CD4-positive, alpha-beta T cell (primary cell): ENCODE measurements around the gene CEP57L1. TPM values are rescaled to one million over a fixed set of nuclear protein-coding genes. Genes with fewer than 3 reads are reported as not detected.
"Not testable (repeated sequence)": the region's sequence is repeated elsewhere in the genome, so short reads cannot be mapped to it uniquely, and the experiment has no call there.

Experiments used
- ATAC-seq: fragments of 200-7000 bp; cut with Tn5 transposase; one replicate; pipeline ENCODE4 v1.10.0; 2022; ENCODE audit warnings: mild to moderate bottlenecking; ENCODE audit not compliant: poor library complexity
- CTCF ChIA-PET: fragments of 350-600 bp; sonication (Branson Sonifier 250); formaldehyde crosslinking; loops from one replicate; lab custom pipeline; 2021; ENCODE audit warnings: antibody characterized with exemption, inconsistent platforms; lab: Charles Lee
- POLR2A ChIA-PET: fragments of 350-600 bp; sonication (Branson Sonifier 250); formaldehyde crosslinking; loops from one replicate; lab custom pipeline; 2021; ENCODE audit warnings: antibody characterized with exemption, inconsistent platforms; lab: Charles Lee
- DNase-seq, 14 experiments: peaks; one replicate each; pipeline ENCODE4 v3.0.0-alpha.2; 2013 to 2020; ENCODE audit warnings: mixed read lengths in 2 of 14
- H3K27ac ChIP-seq, 2 donors: one replicate each; pipeline versions ENCODE4 v1.5.1 to v1.7.0; 2013; ENCODE audit warnings: low read length in 2 of 2, low read depth in 1 of 2, mild to moderate bottlenecking in 1 of 2
- H3K27me3 ChIP-seq, 2 experiments: 1 replicate in 1 of 2; 2 replicates in 1 of 2; pipeline versions ENCODE4 v1.6.1 to v1.7.0; 2013; ENCODE audit warnings: low read length in 2 of 2, control low read depth in 1 of 2, mild to moderate bottlenecking in 1 of 2, moderate library complexity in 1 of 2; ENCODE audit not compliant: insufficient read depth in 2 of 2, control insufficient read depth in 1 of 2
- H3K36me3 ChIP-seq: one replicate; pipeline ENCODE4 v1.6.1; 2013; ENCODE audit warnings: low read length, control low read depth; ENCODE audit not compliant: insufficient read depth
- H3K4me1 ChIP-seq: one replicate; pipeline ENCODE4 v1.6.1; 2013; ENCODE audit warnings: low read length, control low read depth; ENCODE audit not compliant: insufficient read depth
- H3K4me3 ChIP-seq: one replicate; pipeline ENCODE4 v1.5.1; 2013; ENCODE audit warnings: mild to moderate bottlenecking, low read length, moderate library complexity
- H3K9me3 ChIP-seq, 2 experiments: 1 replicate in 1 of 2; 2 replicates in 1 of 2; pipeline versions ENCODE4 v1.6.1 to v1.7.0; 2013; ENCODE audit warnings: low read length in 2 of 2, mild to moderate bottlenecking in 2 of 2, control low read depth in 1 of 2, moderate library complexity in 1 of 2; ENCODE audit not compliant: control insufficient read depth in 1 of 2, insufficient read depth in 1 of 2
- H3K27ac Mint-ChIP-seq: one replicate; pipeline ENCODE4 v1.8.0; 2020; ENCODE audit warnings: mixed read lengths
- H3K27me3 Mint-ChIP-seq: one replicate; pipeline ENCODE4 v1.8.0; 2021; ENCODE audit warnings: mixed read lengths
- H3K36me3 Mint-ChIP-seq: one replicate; pipeline ENCODE4 v1.8.0; 2021; ENCODE audit warnings: low read depth, mixed read lengths
- H3K4me1 Mint-ChIP-seq: one replicate; pipeline ENCODE4 v1.8.0; 2021; ENCODE audit warnings: low read depth, mixed read lengths
- H3K4me3 Mint-ChIP-seq: one replicate; pipeline ENCODE4 v1.8.0; 2020; ENCODE audit warnings: mild to moderate bottlenecking, mixed read lengths
- H3K9me3 Mint-ChIP-seq: one replicate; pipeline ENCODE4 v1.8.0; 2020; ENCODE audit warnings: mixed read lengths
- intact Hi-C, 2 experiments: fragments of 100-400 bp; cut with DNase I in 1 of 2; cut with micrococcal nuclease in 1 of 2; formaldehyde crosslinking; loops; one replicate each; pipeline versions ENCODE4 v1.15.1 to v1.9.0; 2023 to 2025; cut with DNase I, micrococcal nuclease
- total RNA-seq, 174 experiments: library from RNA in 2 of 174; stranded (reverse) in 2 of 174; gene quantifications; one replicate each; pipeline ENCODE4 v1.2.3 and lab custom pipeline; 2021 to 2026
- TF ChIP-seq, protein P1 (sequence below): fragments of 200-600 bp; IDR thresholded peaks from one replicate; pipeline ENCODE4 v1.8.0; 2022; ENCODE audit warnings: antibody characterized with exemption, mild to moderate bottlenecking

The CEP57L1 gene
- total RNA-seq, 2 experiments from 2014 or later, result 3.8 to 4.8 TPM

DNA sequence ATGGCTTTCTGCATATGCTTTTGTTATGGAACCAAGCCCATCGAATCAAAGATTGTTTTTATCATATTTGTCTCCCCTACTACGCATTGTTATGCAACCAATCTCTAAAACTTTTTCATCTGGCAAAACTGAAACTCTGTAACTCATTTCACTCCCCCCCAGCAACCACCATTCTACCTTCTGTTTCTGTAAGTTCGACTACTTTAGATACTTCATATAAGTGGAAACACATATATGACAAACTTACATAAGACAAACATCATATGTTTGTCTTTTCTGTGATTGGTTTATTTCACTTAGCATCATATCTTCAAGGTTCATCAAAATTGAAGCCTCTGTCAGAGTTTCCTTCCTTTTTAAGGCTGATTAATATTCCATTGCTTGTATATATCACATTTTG, 34.8 kb downstream of the CEP57L1 start:
- H3K4me3 Mint-ChIP-seq, result no peak overlapping the region
- no peak for DNase-seq
- no peaks in the 10 kb centered on the region for H3K9me3 Mint-ChIP-seq
- H3K36me3 ChIP-seq, result no peaks in the 10 kb centered on the region
- H3K27me3 Mint-ChIP-seq, result no peaks in the 10 kb centered on the region
- CTCF ChIA-PET, result no interaction called here
- H3K27me3 ChIP-seq, result no peaks in the 10 kb centered on the region
- no peaks in the 10 kb centered on the region for H3K4me1 ChIP-seq
- no peak overlapping the region for H3K27ac Mint-ChIP-seq
- no peaks in the 10 kb centered on the region for H3K9me3 ChIP-seq
- TF ChIP-seq, protein P1, sequence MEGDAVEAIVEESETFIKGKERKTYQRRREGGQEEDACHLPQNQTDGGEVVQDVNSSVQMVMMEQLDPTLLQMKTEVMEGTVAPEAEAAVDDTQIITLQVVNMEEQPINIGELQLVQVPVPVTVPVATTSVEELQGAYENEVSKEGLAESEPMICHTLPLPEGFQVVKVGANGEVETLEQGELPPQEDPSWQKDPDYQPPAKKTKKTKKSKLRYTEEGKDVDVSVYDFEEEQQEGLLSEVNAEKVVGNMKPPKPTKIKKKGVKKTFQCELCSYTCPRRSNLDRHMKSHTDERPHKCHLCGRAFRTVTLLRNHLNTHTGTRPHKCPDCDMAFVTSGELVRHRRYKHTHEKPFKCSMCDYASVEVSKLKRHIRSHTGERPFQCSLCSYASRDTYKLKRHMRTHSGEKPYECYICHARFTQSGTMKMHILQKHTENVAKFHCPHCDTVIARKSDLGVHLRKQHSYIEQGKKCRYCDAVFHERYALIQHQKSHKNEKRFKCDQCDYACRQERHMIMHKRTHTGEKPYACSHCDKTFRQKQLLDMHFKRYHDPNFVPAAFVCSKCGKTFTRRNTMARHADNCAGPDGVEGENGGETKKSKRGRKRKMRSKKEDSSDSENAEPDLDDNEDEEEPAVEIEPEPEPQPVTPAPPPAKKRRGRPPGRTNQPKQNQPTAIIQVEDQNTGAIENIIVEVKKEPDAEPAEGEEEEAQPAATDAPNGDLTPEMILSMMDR, result no peak
- H3K4me1 Mint-ChIP-seq, result no peaks in the 10 kb centered on the region
- no peak overlapping the region for H3K4me3 ChIP-seq
- POLR2A ChIA-PET, result no interaction called here
- H3K27ac ChIP-seq, result no peak overlapping the region
- no peak for ATAC-seq
- H3K36me3 Mint-ChIP-seq, result peaks cover 4% of the 10 kb centered on the region
- intact Hi-C loops, result loop anchor here in 1 of 2 experiments (10.0 kb wide), 1 partner anchor 1145 kb away; no protein-coding TSS in a partner anchor

DNA sequence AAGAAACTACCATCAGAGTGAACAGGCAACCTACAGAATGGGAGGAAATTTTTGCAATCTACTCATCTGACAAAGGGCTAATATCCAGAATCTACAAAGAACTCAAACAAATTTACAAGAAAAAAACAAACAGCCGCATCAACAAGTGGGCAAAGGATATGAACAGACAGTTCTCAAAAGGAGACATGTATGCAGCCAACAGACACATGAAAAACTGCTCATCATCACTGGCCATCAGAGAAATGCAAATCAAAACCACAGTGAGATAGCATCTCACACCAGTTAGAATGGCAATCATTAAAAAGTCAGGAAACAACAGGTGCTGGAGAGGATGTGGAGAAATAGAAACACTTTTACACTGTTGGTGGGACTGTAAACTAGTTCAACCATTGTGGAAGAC, 40.3 kb downstream of the CEP57L1 start:
- H3K27ac ChIP-seq, ATAC-seq, H3K4me1 Mint-ChIP-seq, H3K36me3 Mint-ChIP-seq, POLR2A ChIA-PET, CTCF ChIA-PET, H3K36me3 ChIP-seq, H3K9me3 ChIP-seq, DNase-seq, H3K27ac Mint-ChIP-seq, H3K9me3 Mint-ChIP-seq, H3K27me3 ChIP-seq, H3K4me3 Mint-ChIP-seq, H3K4me1 ChIP-seq, H3K27me3 Mint-ChIP-seq, H3K4me3 ChIP-seq: not testable (repeated sequence)
- intact Hi-C loops, result loop anchor here in 1 of 2 experiments (10.0 kb wide), 1 partner anchor 1139 kb away; no protein-coding TSS in a partner anchor

DNA sequence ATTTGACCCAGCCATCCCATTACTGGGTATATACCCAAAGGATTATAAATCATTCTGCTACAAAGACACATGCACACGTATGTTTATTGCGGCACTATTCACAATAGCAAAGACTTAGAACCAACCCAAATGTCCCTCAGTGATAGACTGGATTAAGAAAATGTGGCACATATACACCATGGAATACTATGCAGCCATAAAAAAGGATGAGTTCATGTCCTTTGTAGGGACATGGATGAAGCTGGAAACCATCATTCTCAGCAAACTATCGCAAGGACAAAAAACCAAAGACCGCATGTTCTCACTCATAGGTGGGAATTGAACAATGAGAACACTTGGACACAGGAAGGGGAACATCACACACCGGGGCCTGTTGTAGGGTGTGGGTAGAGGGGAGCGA, 40.7 kb downstream of the CEP57L1 start:
- not testable (repeated sequence) for H3K27ac Mint-ChIP-seq, H3K27ac ChIP-seq, H3K27me3 Mint-ChIP-seq

DNA sequence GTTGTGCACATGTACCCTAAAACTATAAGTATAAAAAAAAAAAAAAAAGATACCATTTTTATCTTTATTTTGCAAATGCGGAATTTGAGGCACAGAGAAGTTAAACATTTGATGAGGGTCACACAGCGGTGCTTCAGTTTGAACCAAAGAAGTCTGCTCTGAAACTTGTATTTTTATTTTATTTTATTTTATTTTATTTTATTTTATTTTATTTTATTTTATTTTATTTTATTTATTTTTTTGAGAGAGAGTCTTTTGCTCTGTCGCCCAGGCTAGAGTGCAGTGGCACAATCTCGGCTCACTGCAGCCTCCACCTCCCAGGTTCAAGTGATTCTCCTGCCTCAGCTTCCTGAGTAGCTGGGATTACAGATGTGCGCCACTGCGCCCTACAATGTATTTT, 41.2 kb downstream of the CEP57L1 start:
- not testable (repeated sequence) for H3K36me3 Mint-ChIP-seq

More for the DNA sequence above, 40.7 kb downstream of the CEP57L1 start:
- H3K4me1 Mint-ChIP-seq, POLR2A ChIA-PET, H3K4me3 ChIP-seq, ATAC-seq, H3K4me3 Mint-ChIP-seq, H3K27me3 ChIP-seq, H3K36me3 ChIP-seq, H3K4me1 ChIP-seq, CTCF ChIA-PET, H3K9me3 ChIP-seq, H3K9me3 Mint-ChIP-seq, DNase-seq, H3K36me3 Mint-ChIP-seq: not testable (repeated sequence)
- intact Hi-C loops, result loop anchor here in 1 of 2 experiments (10.0 kb wide), 1 partner anchor 1139 kb away; no protein-coding TSS in a partner anchor

More for the DNA sequence above, 41.2 kb downstream of the CEP57L1 start:
- H3K4me3 Mint-ChIP-seq, H3K9me3 ChIP-seq, H3K27ac Mint-ChIP-seq, CTCF ChIA-PET, H3K4me1 Mint-ChIP-seq, H3K4me1 ChIP-seq, H3K9me3 Mint-ChIP-seq, DNase-seq, H3K36me3 ChIP-seq, H3K27me3 ChIP-seq, H3K27me3 Mint-ChIP-seq, H3K27ac ChIP-seq, ATAC-seq, H3K4me3 ChIP-seq, POLR2A ChIA-PET: not testable (repeated sequence)
- intact Hi-C loops, result loop anchor here in 1 of 2 experiments (10.0 kb wide), 1 partner anchor 1138 kb away; no protein-coding TSS in a partner anchor
